Endodermal cell (in vitro differentiated cells): ENCODE results near the gene KISS1R. TPM values are rescaled to one million over a fixed set of nuclear protein-coding genes. Genes with fewer than 3 reads are reported as not detected.
A peak's percentile ranks its signal among the peaks of the same experiment; 100 is the strongest.

Experiments
- DNase-seq: peaks from one replicate; pipeline ENCODE4 v3.0.0-alpha.2; 2017
- H3K27ac ChIP-seq: 2 replicates; pipeline ENCODE4 v1.5.1; 2013; ENCODE audit warnings: mild to moderate bottlenecking, low read depth, low read length, moderate library complexity
- H3K27me3 ChIP-seq: 2 replicates; pipeline ENCODE4 v1.6.1; 2013; ENCODE audit warnings: mild to moderate bottlenecking, low read length, moderate library complexity; ENCODE audit not compliant: insufficient read depth, control insufficient read depth, poor library complexity, severe bottlenecking
- H3K36me3 ChIP-seq: 2 replicates; pipeline ENCODE4 v1.7.0; 2013; ENCODE audit warnings: mild to moderate bottlenecking, low read length, moderate library complexity; ENCODE audit not compliant: control insufficient read depth, insufficient read depth
- H3K4me1 ChIP-seq: one replicate; pipeline ENCODE4 v1.7.0; 2013; ENCODE audit warnings: low read length; ENCODE audit not compliant: control insufficient read depth, insufficient read depth
- H3K4me3 ChIP-seq: 2 replicates; pipeline ENCODE4 v1.5.1; 2013; ENCODE audit warnings: mild to moderate bottlenecking, low read length, moderate library complexity
- H3K9ac ChIP-seq: 2 replicates; pipeline ENCODE4 v1.6.1; 2013; ENCODE audit warnings: mild to moderate bottlenecking, low read length, moderate library complexity; ENCODE audit not compliant: poor library complexity, severe bottlenecking; ENCODE audit errors: extremely low read depth
- H3K9me3 ChIP-seq: 2 replicates; pipeline ENCODE4 v1.6.1; 2013; ENCODE audit warnings: mild to moderate bottlenecking, low read length, moderate library complexity; ENCODE audit not compliant: control insufficient read depth
- H3K27ac Mint-ChIP-seq: 2 replicates; pipeline ENCODE4 v1.8.0; 2020; ENCODE audit warnings: mixed read lengths
- H3K27me3 Mint-ChIP-seq: 2 replicates; pipeline ENCODE4 v1.8.0; 2021; ENCODE audit warnings: mild to moderate bottlenecking, mixed read lengths; ENCODE audit not compliant: insufficient read depth
- H3K36me3 Mint-ChIP-seq: 2 replicates; pipeline ENCODE4 v1.8.0; 2020; ENCODE audit warnings: low read depth, mixed read lengths
- H3K4me1 Mint-ChIP-seq: 2 replicates; pipeline ENCODE4 v1.8.0; 2020; ENCODE audit warnings: mixed read lengths
- H3K4me3 Mint-ChIP-seq: 2 replicates; pipeline ENCODE4 v1.8.0; 2020; ENCODE audit warnings: mild to moderate bottlenecking, moderate library complexity, mixed read lengths
- H3K9me3 Mint-ChIP-seq: 2 replicates; pipeline ENCODE4 v1.8.0; 2020; ENCODE audit warnings: mild to moderate bottlenecking, mixed read lengths
- WGBS, 2 experiments: methylation state at CpG; one replicate each; pipeline versions ENCODE4 v1.1.5 to v1.1.7; 2013; ENCODE audit warnings: missing lambda C conversion rate in 2 of 2, mixed read lengths in 1 of 2; ENCODE audit not compliant: insufficient coverage in 1 of 2, insufficient read length in 1 of 2; 5-methylcytosine and 5-hydroxymethylcytosine counted together
- total RNA-seq, 2 donors: library from RNA; stranded (reverse); fragmentation: NEBNext Ultra II Directional in 1 of 2; extraction: Animal tissue kit (Norgen Biotek cat#: 25700) in 1 of 2; gene quantifications; 2 replicates in 1 of 2; 3 replicates in 1 of 2; pipeline ENCODE4 v1.2.1, GENCODE V29; 2021
- TF ChIP-seq, protein P1 (sequence below): fragments of 200-600 bp; sonication (generic); conservative IDR thresholded peaks from 2 replicates; pipeline ENCODE4 v1.5.0; 2021; ENCODE audit warnings: antibody characterized with exemption, mild to moderate bottlenecking

Gene KISS1R
- total RNA-seq, 2 donors from 2014 or later, result 0.73 TPM; not detected in 1

DNA sequence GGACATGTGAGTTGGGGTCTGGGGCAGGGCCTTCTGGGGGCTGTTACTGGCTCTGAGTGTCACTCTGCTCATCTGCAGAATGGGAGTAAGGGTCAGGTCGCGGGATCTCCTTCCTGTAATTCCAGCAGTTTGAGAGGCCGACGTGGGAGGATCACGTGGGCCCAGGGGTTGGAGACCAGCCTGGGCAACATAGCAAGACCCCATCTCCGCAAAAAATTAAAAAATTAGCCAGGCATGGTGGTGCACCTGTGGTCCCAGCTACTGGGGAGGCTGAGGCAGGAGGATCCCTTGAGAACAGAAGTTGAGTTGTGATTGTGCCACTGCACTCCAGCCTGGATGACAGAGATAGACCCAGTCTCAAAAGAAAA lies 12.7 kb downstream of the KISS1R start:
- H3K27ac Mint-ChIP-seq, result no peak overlapping the region
- H3K27me3 Mint-ChIP-seq, result no peaks in the 10 kb centered on the region
- Histone ChIP-seq H3K4me1 (no peaks in the 10 kb centered on the region), H3K36me3 (peaks cover 18% of the 10 kb centered on the region), H3K27ac (no peak overlapping the region), H3K27me3 (no peaks in the 10 kb centered on the region), H3K9me3 (no peaks in the 10 kb centered on the region), H3K4me3 (no peak overlapping the region), H3K9ac (no peak overlapping the region)
- WGBS, 2 experiments, result 95 to 99% methylated on average over 6 of the region's 6 CpGs
- no peak for DNase-seq
- TF ChIP-seq, protein P1, sequence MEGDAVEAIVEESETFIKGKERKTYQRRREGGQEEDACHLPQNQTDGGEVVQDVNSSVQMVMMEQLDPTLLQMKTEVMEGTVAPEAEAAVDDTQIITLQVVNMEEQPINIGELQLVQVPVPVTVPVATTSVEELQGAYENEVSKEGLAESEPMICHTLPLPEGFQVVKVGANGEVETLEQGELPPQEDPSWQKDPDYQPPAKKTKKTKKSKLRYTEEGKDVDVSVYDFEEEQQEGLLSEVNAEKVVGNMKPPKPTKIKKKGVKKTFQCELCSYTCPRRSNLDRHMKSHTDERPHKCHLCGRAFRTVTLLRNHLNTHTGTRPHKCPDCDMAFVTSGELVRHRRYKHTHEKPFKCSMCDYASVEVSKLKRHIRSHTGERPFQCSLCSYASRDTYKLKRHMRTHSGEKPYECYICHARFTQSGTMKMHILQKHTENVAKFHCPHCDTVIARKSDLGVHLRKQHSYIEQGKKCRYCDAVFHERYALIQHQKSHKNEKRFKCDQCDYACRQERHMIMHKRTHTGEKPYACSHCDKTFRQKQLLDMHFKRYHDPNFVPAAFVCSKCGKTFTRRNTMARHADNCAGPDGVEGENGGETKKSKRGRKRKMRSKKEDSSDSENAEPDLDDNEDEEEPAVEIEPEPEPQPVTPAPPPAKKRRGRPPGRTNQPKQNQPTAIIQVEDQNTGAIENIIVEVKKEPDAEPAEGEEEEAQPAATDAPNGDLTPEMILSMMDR, result no peak
- H3K4me1 Mint-ChIP-seq, result no peaks in the 10 kb centered on the region
- H3K9me3 Mint-ChIP-seq, result no peaks in the 10 kb centered on the region
- H3K36me3 Mint-ChIP-seq, result peaks cover 25% of the 10 kb centered on the region
- no peak overlapping the region for H3K4me3 Mint-ChIP-seq

DNA sequence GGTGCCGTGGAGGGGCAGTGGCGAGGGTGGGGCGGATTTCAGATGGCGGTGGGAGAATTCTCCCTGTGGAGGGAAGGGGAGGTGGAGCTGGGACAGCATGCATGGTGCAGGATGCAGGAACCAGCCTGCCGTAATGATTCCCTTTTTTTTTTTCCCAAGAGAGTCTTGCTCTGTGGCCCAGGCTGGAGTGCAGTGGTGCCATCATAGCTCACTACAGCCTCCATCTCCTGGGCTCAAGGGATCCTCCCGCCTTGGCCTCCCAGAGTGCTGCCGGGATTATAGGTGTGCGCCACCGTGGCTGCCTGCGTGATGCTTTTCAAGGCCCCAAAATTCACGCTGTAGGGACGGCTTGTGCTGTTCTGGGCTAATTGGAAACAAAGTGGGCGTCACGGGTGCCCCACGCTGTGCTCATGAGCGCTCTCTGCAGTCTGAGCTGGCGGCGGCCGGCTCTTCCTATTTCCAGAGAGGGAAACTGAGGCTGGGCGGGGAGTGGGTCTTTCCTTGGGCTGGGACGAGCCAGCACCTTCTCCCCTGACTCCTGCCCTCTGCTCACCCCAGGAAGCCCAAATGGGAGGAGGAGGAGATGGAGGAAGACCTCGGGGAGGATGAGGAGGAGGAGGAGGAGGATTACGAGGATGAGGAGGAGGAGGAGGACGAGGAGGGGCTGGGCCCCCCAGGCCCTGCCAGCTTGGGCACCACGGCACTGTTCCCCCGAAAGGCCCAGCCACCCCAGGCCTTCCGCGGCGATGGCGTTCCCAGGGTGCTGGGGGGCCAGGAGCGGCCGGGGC lies 14.9 kb downstream of the KISS1R start:
- no peak overlapping the region for H3K4me3 Mint-ChIP-seq
- Histone ChIP-seq H3K4me3 (no peak overlapping the region), H3K27ac (no peak overlapping the region), H3K9ac (no peak overlapping the region), H3K36me3 (peaks cover 32% of the 10 kb centered on the region), H3K9me3 (no peaks in the 10 kb centered on the region), H3K4me1 (no peaks in the 10 kb centered on the region), H3K27me3 (no peaks in the 10 kb centered on the region)
- H3K36me3 Mint-ChIP-seq, result peaks cover 40% of the 10 kb centered on the region
- no peaks in the 10 kb centered on the region for H3K27me3 Mint-ChIP-seq
- H3K9me3 Mint-ChIP-seq, result no peaks in the 10 kb centered on the region
- H3K27ac Mint-ChIP-seq, result no peak overlapping the region
- no peak for DNase-seq
- WGBS, 2 experiments, result 94% methylated on average over 10 to 32 of the region's 32 CpGs
- no peaks in the 10 kb centered on the region for H3K4me1 Mint-ChIP-seq
- TF ChIP-seq, protein P1, result no peak

DNA sequence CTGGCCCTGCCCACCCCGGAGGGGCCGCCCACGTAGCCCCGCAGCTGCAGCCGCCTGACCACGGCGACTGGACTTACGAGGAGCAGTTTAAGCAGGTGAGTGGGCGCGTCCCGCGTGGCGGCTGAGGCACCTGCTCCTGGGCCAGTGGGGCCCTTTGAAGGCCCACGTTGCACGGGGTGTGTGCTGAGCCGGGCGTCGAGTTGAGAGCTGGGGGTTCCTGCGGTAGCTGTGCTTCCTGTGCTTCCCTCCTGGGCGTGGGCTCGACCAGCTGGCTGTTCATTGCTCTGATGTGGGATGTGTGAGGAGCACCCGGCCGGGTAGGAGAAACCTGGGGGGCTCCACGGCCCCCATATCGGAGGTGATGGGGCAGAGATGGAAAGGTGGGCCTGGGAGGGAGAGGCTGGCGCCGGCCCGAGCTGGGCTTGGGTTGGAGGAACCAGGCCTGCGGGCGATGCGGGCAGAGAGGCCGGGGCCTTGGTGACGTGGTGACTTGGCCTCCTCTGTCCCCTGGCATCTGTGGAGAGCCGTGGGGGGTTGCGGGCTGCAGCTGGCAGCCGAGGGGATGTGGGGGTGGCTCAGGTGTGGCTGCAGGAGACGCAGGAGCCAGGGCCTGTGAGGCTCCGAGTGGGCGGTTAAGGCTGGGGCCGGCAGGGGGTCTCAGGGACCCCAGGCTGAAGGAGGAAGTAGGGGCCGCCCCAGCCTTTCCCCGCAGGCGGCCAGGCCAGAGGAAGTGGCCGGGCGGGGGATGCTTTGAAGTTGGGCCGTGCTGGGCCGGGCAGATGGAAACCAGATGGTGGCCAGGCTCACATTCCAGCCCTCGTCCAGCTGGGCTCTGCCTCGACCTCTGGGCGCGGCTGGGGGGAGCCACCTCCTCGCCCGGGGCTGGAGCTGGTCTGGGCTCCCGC lies 15.8 kb downstream of the KISS1R start:
- H3K4me3 ChIP-seq, result no peak overlapping the region
- Mint-ChIP-seq H3K27ac (no peak overlapping the region), H3K36me3 (peaks cover 44% of the 10 kb centered on the region), H3K4me1 (no peaks in the 10 kb centered on the region), H3K27me3 (no peaks in the 10 kb centered on the region), H3K4me3 (no peak overlapping the region), H3K9me3 (no peaks in the 10 kb centered on the region)
- peaks cover 32% of the 10 kb centered on the region for H3K36me3 ChIP-seq
- no peaks in the 10 kb centered on the region for H3K4me1 ChIP-seq
- H3K27me3 ChIP-seq, result no peaks in the 10 kb centered on the region
- H3K9ac ChIP-seq, result no peak overlapping the region
- TF ChIP-seq, protein P1, result no peak
- H3K9me3 ChIP-seq, result no peaks in the 10 kb centered on the region
- DNase-seq, result peak; percentile 58
- H3K27ac ChIP-seq, result peak overlapping the region; percentile 63
- WGBS, 2 experiments, result 87% methylated on average over 27 to 54 of the region's 54 CpGs
